GM20000 (cell line): Measurements from ENCODE around the gene PSKH1.

Source experiments
- DNase-seq: peaks from one replicate; pipeline ENCODE4 v3.0.0; 2012; ENCODE audit warnings: low spot score
- TF ChIP-seq, protein P1 (sequence below): IDR thresholded peaks from 2 replicates; pipeline ENCODE4 v1.5.1; 2012; ENCODE audit warnings: mild to moderate bottlenecking, control low read depth; ENCODE audit errors: extremely low read depth, missing control alignments

PSKH1 gene

DNA sequence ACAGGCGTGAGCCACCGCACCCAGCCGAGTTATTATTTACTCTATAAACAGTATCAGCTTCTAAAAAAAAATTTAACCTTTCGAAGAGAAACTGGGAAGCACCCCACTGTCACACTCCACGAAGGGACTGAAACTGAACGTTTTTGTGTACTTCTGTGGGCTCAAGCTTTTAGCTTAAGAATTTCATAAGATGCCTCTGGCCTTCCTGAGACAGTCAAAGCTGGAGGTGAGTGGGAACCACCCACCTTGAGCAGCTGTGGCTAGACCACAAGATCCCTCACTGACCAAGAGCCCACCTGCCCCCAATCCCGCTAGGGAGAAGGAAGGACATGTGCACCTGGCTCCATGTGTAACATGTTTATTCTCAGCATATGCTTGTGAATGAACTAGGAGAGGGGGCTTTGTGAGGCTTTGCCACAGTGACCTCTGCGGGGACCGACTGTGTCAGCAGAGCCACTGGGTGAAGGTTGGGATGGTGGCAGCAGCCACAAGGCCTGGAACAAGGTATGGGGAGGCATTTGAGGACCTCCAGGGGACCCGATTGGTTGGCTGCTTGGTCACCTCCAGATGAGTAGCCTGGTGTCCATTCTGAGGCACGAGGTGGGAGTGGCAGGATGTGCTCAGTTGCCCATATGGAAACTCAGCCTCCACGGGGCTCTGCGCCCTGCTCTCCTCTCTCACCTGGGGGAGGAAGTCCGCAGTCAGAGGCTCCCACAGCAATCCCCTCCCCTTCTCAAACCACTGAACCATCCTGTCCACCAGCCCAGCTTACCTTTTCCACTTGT is 82.5 kb downstream of the PSKH1 start:
- TF ChIP-seq, protein P1, sequence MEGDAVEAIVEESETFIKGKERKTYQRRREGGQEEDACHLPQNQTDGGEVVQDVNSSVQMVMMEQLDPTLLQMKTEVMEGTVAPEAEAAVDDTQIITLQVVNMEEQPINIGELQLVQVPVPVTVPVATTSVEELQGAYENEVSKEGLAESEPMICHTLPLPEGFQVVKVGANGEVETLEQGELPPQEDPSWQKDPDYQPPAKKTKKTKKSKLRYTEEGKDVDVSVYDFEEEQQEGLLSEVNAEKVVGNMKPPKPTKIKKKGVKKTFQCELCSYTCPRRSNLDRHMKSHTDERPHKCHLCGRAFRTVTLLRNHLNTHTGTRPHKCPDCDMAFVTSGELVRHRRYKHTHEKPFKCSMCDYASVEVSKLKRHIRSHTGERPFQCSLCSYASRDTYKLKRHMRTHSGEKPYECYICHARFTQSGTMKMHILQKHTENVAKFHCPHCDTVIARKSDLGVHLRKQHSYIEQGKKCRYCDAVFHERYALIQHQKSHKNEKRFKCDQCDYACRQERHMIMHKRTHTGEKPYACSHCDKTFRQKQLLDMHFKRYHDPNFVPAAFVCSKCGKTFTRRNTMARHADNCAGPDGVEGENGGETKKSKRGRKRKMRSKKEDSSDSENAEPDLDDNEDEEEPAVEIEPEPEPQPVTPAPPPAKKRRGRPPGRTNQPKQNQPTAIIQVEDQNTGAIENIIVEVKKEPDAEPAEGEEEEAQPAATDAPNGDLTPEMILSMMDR = no peak
- peak; percentile 64 for DNase-seq

DNA sequence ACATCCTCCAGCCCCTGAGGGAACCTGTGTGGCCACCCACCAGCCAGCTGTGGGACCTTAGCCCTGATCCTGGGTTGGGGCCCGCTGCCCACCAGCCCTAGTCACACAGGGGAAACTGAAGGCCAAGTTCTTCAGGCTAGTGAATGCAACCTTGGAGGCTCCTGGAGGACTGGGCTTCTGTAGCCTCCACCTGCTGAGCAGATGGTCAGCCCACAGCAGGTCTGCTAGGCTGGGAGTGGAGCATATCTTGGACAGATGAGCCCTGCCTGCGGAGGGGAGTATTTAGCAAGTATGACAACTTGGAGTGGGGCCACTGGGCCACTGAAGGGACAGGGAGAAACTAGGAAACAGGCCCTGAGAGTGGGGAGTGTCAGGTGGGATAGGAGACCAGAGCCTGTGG is 83.2 kb downstream of the PSKH1 start:
- DNase-seq = no peak
- TF ChIP-seq, protein P1 = no peak

DNA sequence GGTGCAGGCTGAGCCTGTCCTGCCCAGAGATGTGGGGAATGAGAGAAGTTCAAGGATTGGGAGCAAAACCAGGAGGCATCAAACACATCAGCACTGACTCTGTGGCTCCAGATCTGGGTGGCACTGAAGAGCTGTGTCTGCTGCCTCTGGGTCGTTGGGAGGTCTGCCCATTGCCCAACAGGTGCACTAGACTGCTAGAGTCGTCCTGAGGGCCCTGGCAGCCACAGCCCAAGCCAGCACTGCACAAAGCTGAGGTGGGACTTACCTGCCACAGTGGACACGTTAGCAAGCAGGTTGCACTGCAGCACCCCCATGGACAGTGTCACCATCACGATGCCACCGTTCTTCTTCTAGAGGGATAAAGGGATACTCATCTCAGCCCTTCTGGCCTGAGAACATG is 84.0 kb downstream of the PSKH1 start:
- no peak for DNase-seq
- TF ChIP-seq, protein P1 = no peak

DNA sequence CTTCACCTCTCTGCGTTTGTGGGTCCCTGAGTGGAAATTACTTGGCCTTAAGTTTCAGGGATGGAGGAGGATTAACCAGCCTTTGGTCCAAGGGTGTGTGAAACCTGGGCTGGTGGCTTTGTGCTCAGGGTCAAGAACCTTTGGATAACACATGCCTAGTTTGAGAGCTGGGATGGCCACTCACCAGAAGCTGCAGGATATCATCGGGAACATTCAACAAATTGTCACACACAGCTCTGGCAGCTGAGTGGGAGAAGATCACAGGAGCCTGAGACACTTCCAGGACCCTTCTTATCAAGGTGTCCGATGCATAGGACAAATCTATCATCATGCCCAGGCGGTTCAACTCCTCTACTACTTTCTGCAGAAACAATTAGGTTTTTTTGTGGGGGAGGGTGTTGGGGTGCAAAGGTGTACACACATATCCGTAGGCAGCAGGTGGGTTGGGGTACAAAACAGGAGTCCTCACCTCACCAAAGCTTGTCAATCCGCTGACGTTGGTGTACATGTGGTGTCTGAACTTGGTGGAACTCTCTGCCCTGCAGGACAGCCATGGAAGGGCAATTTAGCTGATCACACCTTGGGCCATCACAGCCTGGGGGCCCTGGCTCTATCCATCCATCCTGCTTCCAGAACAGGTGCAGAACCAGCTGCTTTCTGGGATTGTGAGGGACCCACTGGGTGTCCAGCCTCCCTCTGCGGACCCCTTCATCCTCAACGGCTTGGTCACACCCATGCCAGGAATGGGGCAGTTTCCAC is 84.6 kb downstream of the PSKH1 start:
- DNase-seq = no peak
- TF ChIP-seq, protein P1 = no peak
